Measurements from ENCODE around the gene FNBP1.

Gene FNBP1

GRCh38 chr9:130041648-130042405 is 1.2 kb downstream of the FNBP1 start:
- peak overlapping the region; percentile 90 for H3K4me3 ChIP-seq (replicated peaks; ENCODE audit: insufficient read depth, low read length)
- peak overlapping the region; percentile 54 for H3K27ac ChIP-seq (replicated peaks)
- H3K27me3 ChIP-seq (ENCODE audit: insufficient read depth, poor library complexity, severe bottlenecking): no peaks in the 10 kb centered on the region
- no peak for DNase-seq (ENCODE audit: low read depth in 1 of 2, low spot score in 1 of 2)
- TF ChIP-seq POLR2AphosphoS5 (IDR thresholded peaks at IDR 0.05; ENCODE audit: low read depth) (no peak; the same call in 1 of the 2 replicates), REST (IDR thresholded peaks at IDR 0.05; ENCODE audit: insufficient replicate concordance, low read depth) (no peak), SPI1 (IDR thresholded peaks at IDR 0.05; ENCODE audit: borderline replicate concordance, low read depth) (no peak), GABPA (IDR thresholded peaks at IDR 0.05; ENCODE audit: low read depth) (no peak)
- TF ChIP-seq, protein P1, sequence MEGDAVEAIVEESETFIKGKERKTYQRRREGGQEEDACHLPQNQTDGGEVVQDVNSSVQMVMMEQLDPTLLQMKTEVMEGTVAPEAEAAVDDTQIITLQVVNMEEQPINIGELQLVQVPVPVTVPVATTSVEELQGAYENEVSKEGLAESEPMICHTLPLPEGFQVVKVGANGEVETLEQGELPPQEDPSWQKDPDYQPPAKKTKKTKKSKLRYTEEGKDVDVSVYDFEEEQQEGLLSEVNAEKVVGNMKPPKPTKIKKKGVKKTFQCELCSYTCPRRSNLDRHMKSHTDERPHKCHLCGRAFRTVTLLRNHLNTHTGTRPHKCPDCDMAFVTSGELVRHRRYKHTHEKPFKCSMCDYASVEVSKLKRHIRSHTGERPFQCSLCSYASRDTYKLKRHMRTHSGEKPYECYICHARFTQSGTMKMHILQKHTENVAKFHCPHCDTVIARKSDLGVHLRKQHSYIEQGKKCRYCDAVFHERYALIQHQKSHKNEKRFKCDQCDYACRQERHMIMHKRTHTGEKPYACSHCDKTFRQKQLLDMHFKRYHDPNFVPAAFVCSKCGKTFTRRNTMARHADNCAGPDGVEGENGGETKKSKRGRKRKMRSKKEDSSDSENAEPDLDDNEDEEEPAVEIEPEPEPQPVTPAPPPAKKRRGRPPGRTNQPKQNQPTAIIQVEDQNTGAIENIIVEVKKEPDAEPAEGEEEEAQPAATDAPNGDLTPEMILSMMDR (IDR thresholded peaks at IDR 0.05; ENCODE audit: insufficient read depth, low read length): no peak

DNA sequence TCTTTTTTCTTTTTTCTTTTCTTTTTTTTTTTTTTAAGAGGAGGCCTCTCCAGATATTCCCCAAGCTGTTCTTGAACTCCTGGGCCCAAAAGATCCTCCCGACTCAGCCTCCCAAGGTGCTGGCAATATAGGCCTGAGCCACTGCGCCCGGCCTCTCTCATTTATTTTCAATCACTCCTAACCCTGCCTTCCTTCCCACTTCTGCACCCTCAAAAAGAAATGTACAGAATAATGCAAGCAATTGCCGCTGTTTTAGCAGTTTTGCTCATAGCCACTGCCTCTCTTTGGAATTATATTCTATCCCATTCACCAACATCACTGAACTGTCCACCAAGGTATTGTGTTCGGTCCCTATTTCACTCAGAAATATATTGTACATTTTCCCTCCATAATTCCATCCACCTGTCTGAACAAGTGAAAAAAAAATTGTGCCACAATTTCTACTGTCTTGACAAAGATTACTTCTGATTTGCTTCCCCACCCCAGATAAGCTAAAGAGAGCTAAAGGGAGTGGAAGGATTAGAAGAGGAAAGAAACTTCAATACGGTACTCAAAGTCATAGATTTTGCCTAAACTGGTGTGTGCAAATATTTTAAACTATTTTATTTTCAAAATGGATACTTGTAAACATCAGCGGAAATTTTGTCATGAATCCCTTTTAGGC is 1.9 kb downstream of the FNBP1 start:
- Histone ChIP-seq H3K27ac (replicated peaks) (peak overlapping the region; percentile 54), H3K27me3 (ENCODE audit: insufficient read depth, poor library complexity, severe bottlenecking) (no peaks in the 10 kb centered on the region), H3K4me3 (replicated peaks; ENCODE audit: insufficient read depth, low read length) (peak overlapping the region; percentile 90)
- DNase-seq (ENCODE audit: low read depth in 1 of 2, low spot score in 1 of 2): no peak
- no peak for TF ChIP-seq GABPA (IDR thresholded peaks at IDR 0.05; ENCODE audit: low read depth)
- TF ChIP-seq SPI1 (IDR thresholded peaks at IDR 0.05; ENCODE audit: borderline replicate concordance, low read depth): no peak
- no peak for TF ChIP-seq POLR2AphosphoS5 (IDR thresholded peaks at IDR 0.05; ENCODE audit: low read depth)
- TF ChIP-seq REST (IDR thresholded peaks at IDR 0.05; ENCODE audit: insufficient replicate concordance, low read depth): no peak
- TF ChIP-seq, protein P1 (IDR thresholded peaks at IDR 0.05; ENCODE audit: insufficient read depth, low read length): no peak

- DNase-seq (ENCODE audit: low read depth in 1 of 2, low spot score in 1 of 2): peak in 1 of 2 experiments; percentile 13
- Histone ChIP-seq H3K4me3 (replicated peaks; ENCODE audit: insufficient read depth, low read length) (peak overlapping the region; percentile 20), H3K27ac (replicated peaks) (peak overlapping the region; percentile 46), H3K27me3 (ENCODE audit: insufficient read depth, poor library complexity, severe bottlenecking) (no peaks in the 10 kb centered on the region)
- TF ChIP-seq SPI1 (IDR thresholded peaks at IDR 0.05; ENCODE audit: borderline replicate concordance, low read depth) (peak; percentile 65), REST (IDR thresholded peaks at IDR 0.05; ENCODE audit: insufficient replicate concordance, low read depth) (no peak), POLR2AphosphoS5 (IDR thresholded peaks at IDR 0.05; ENCODE audit: low read depth) (no peak)
These were observed 3.4 kb downstream of the FNBP1 start for GRCh38 chr9:130039528-130040147.
